ENCODE results near the gene BFSP2.

BFSP2 gene

GRCh38 chr3:133445108-133445507 lies 45.3 kb downstream of the BFSP2 start:
- H3K4me3 ChIP-seq (ENCODE audit: low read length), result no peak overlapping the region
- DNase-seq (ENCODE audit: low read depth, low spot score), result no peak

- no peak for DNase-seq (ENCODE audit: low read depth, low spot score)
- no peak overlapping the region for H3K4me3 ChIP-seq (ENCODE audit: low read length)
Measured at GRCh38 chr3:133447750-133448477, 48.1 kb downstream of the BFSP2 start.

- H3K4me3 ChIP-seq (ENCODE audit: low read length), result no peak overlapping the region
Measured at GRCh38 chr3:133448478-133449122, 48.7 kb downstream of the BFSP2 start.

GRCh38 chr3:133451309-133451708 lies 51.5 kb downstream of the BFSP2 start:
- H3K4me3 ChIP-seq (ENCODE audit: low read length), result no peak overlapping the region
- no peak for DNase-seq (ENCODE audit: low read depth, low spot score)

More at GRCh38 chr3:133448478-133449122, 48.7 kb downstream of the BFSP2 start:
- no peak for DNase-seq (ENCODE audit: low read depth, low spot score)

- H3K4me3 ChIP-seq (ENCODE audit: low read length), result no peak overlapping the region
- DNase-seq (ENCODE audit: low read depth, low spot score), result no peak
Measured at GRCh38 chr3:133452641-133453319, 52.9 kb downstream of the BFSP2 start.

- no peak for DNase-seq (ENCODE audit: low read depth, low spot score)
- H3K4me3 ChIP-seq (ENCODE audit: low read length), result no peak overlapping the region
Measured at GRCh38 chr3:133453383-133453782, 53.5 kb downstream of the BFSP2 start.

- DNase-seq (ENCODE audit: low read depth, low spot score), result no peak
- no peak overlapping the region for H3K4me3 ChIP-seq (ENCODE audit: low read length)
Measured at GRCh38 chr3:133455281-133455680, 55.4 kb downstream of the BFSP2 start.

- no peak for DNase-seq (ENCODE audit: low read depth, low spot score)
- H3K4me3 ChIP-seq (ENCODE audit: low read length), result no peak overlapping the region
Measured at GRCh38 chr3:133455960-133456359, 56.1 kb downstream of the BFSP2 start.

GRCh38 chr3:133457025-133457424 lies 57.2 kb downstream of the BFSP2 start:
- no peak for DNase-seq (ENCODE audit: low read depth, low spot score)
- no peak overlapping the region for H3K4me3 ChIP-seq (ENCODE audit: low read length)

GRCh38 chr3:133457465-133458067 lies 57.7 kb downstream of the BFSP2 start:
- DNase-seq (ENCODE audit: low read depth, low spot score), result no peak
- no peak overlapping the region for H3K4me3 ChIP-seq (ENCODE audit: low read length)

- no peak for DNase-seq (ENCODE audit: low read depth, low spot score)
- H3K4me3 ChIP-seq (ENCODE audit: low read length), result no peak overlapping the region
Measured at GRCh38 chr3:133459400-133459799, 59.5 kb downstream of the BFSP2 start.

GRCh38 chr3:133460809-133461208 lies 61.0 kb downstream of the BFSP2 start:
- DNase-seq (ENCODE audit: low read depth, low spot score), result peak; percentile 65
- H3K4me3 ChIP-seq (ENCODE audit: low read length), result no peak overlapping the region

GRCh38 chr3:133461291-133461690 lies 61.4 kb downstream of the BFSP2 start:
- H3K4me3 ChIP-seq (ENCODE audit: low read length), result no peak overlapping the region
- no peak for DNase-seq (ENCODE audit: low read depth, low spot score)

GRCh38 chr3:133463347-133463860 lies 63.5 kb downstream of the BFSP2 start:
- no peak for DNase-seq (ENCODE audit: low read depth, low spot score)
- no peak overlapping the region for H3K4me3 ChIP-seq (ENCODE audit: low read length)

- DNase-seq (ENCODE audit: low read depth, low spot score), result no peak
- no peak overlapping the region for H3K4me3 ChIP-seq (ENCODE audit: low read length)
Measured at GRCh38 chr3:133464573-133464972, 64.7 kb downstream of the BFSP2 start.

GRCh38 chr3:133466531-133467386 lies 66.9 kb downstream of the BFSP2 start:
- peak overlapping the region; percentile 13 for H3K4me3 ChIP-seq (ENCODE audit: low read length)
- DNase-seq (ENCODE audit: low read depth, low spot score), result peak; percentile 67

GRCh38 chr3:133467780-133468179 lies 67.9 kb downstream of the BFSP2 start:
- no peak for DNase-seq (ENCODE audit: low read depth, low spot score)
- H3K4me3 ChIP-seq (ENCODE audit: low read length), result no peak overlapping the region

GRCh38 chr3:133468251-133468721 lies 68.4 kb downstream of the BFSP2 start:
- no peak overlapping the region for H3K4me3 ChIP-seq (ENCODE audit: low read length)
- DNase-seq (ENCODE audit: low read depth, low spot score), result no peak

Measured in Jurkat, Clone E6-1 (cell line).